Left ventricle myocardium superior (tissue), 1 donor: ENCODE measurements around the gene MDH1B. TPM values are rescaled to one million over a fixed set of nuclear protein-coding genes. Genes with fewer than 3 reads are reported as not detected.
"Not testable (repeated sequence)": the region's sequence is repeated elsewhere in the genome, so short reads cannot be mapped to it uniquely, and the experiment has no call there.

Source experiments
- ATAC-seq: fragments of 200-7000 bp; cut with Tn5 transposase; one replicate; pipeline ENCODE4 v1.9.1; 2020; ENCODE audit warnings: mild to moderate bottlenecking, moderate library complexity
- DNase-seq: peaks from one replicate; pipeline ENCODE4 v3.0.0-alpha.2; 2020
- intact Hi-C: fragments of 100-400 bp; cut with micrococcal nuclease; formaldehyde crosslinking; loops from one replicate; pipeline ENCODE4 v1.11.0; 2022
- total RNA-seq: library from RNA; stranded (reverse); fragmentation: NEBNext Ultra II Directional; extraction: Animal tissue kit (Norgen Biotek cat#: 25700); gene quantifications from one replicate; pipeline ENCODE4 v1.2.1, GENCODE V29; 2021
- donor health status: DM: no; HTN: yes; CAD: no; lungs with severe emphysema.

The MDH1B gene
- total RNA-seq, 1 donor from 2014 or later = 1.0 TPM

- ATAC-seq = no peak
- intact Hi-C loops = loop anchor here (5.0 kb wide), 1 partner anchor 91 kb away; no protein-coding TSS in a partner anchor
- DNase-seq = no peak
Measured at GRCh38 chr2:206783718-206784117, 18.6 kb upstream of the MDH1B start.

DNA sequence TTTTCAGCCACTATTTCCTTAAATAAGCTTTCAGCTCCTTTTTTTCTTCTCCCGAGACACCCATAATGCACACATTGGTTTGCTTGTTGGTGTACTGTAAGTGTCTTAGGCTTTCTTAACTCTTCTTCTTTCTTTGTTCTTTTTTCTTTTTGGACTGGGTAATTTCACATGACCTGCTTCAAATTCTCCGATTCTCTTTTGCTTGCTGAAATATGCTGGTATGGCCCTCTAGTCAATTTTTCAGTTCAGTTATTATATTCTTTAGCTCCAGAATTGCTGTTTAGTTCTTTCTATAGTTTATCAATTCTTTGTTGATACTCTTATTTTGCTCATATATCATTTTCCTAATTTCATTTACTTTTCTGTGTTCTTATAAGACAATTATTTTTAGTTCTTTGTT, 15.5 kb upstream of the MDH1B start:
- no peak for ATAC-seq
- intact Hi-C loops = loop anchor here (5.0 kb wide), 1 partner anchor 88 kb away; no protein-coding TSS in a partner anchor
- no peak for DNase-seq

DNA sequence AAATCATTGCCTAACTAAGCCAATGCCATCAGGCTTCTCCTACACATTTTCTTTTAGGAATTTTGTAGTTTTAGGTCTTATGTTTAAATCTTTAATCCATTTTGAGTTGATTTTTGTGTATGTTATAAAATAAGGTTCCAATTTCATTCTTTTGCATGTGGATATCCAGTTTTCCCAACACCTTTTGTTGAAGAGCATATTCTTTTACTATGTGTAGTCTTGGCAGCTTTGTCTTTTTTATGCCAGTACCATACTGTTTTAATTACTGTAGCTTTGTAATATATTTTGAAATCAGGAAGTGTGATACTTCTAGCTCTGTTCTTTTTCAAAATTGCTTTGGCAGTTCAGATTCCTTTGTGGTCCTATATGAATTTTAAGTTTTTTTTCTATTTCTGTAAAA, 11.3 kb upstream of the MDH1B start:
- DNase-seq (no peak), ATAC-seq (no peak)
- intact Hi-C loops = no loop called here

DNA sequence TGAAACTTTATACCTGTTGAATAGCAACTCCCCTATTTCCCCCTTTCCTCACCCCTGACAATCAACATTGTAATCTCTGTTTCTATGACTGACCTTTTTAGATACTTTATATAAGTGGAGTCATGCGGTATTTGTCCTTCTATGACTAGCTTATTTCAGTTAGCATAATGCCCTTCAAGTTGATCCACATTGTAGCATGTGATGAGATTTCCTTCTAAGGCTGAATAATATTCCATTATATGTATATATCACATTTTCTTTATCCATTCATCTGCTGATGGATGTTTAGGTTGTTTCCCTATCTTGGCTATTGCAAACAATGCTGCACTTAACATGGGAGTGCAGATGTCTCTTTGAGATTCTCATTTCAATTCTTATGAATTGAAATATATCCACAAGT, 9.7 kb upstream of the MDH1B start:
- intact Hi-C loops = no loop called here

GRCh38 chr2:206766057-206766930, 1.2 kb upstream of the MDH1B start:
- DNase-seq (no peak), ATAC-seq (no peak)
- intact Hi-C loops = no loop called here

More for the DNA sequence above, 9.7 kb upstream of the MDH1B start:
- no peak for ATAC-seq
- no peak for DNase-seq

- DNase-seq = no peak
- intact Hi-C loops = no loop called here
- ATAC-seq = no peak
Measured at GRCh38 chr2:206764673-206765241, 371 bp downstream of the MDH1B start.

DNA sequence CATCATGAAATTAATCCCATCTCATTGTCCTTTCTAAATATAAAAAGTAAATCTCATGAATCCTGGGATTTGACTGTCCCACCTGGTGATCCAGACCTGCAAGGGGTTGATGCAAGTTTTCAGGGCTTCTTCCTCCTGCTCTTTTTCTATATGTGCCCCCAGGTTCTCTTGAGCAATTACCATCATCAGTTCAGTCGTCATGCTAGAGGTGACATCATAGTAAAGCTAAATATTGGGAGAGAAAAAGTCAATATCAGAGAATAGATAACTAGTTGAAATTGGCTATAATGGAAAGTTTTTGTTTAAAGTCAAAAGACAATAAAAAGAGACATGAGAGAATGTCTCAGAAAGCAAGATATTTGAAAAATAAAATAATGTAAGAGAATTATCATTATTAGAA, 8.3 kb downstream of the MDH1B start:
- ATAC-seq (no peak), DNase-seq (no peak)
- intact Hi-C loops = no loop called here

GRCh38 chr2:206740800-206741199, 24.3 kb downstream of the MDH1B start:
- DNase-seq (no peak), ATAC-seq (no peak)
- intact Hi-C loops = no loop called here

- intact Hi-C loops = no loop called here
- DNase-seq (no peak), ATAC-seq (no peak)
Measured at GRCh38 chr2:206739271-206739670, 25.9 kb downstream of the MDH1B start.

- intact Hi-C loops = no loop called here
- ATAC-seq (no peak), DNase-seq (no peak)
Measured at GRCh38 chr2:206736935-206737334, 28.2 kb downstream of the MDH1B start.

DNA sequence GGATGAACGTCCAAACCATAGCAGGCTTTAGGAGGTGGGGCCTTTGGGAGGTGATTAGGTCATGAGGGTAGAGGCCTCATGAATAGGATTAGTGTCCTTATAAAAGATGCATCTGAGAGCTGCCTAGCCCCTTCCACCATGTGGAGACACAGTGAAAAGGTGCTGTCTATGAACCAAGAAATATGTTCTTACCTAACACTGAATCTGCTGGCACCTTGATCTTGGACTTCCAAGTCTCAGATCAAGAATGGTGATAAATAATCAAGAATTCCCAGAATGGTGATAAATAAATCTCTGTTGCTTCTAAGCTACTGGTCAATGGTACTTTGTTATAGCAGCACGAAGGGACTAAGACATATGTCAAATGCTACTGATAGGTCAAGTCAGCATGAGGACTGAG, 31.8 kb downstream of the MDH1B start:
- intact Hi-C loops = no loop called here
- ATAC-seq = no peak
- no peak for DNase-seq

DNA sequence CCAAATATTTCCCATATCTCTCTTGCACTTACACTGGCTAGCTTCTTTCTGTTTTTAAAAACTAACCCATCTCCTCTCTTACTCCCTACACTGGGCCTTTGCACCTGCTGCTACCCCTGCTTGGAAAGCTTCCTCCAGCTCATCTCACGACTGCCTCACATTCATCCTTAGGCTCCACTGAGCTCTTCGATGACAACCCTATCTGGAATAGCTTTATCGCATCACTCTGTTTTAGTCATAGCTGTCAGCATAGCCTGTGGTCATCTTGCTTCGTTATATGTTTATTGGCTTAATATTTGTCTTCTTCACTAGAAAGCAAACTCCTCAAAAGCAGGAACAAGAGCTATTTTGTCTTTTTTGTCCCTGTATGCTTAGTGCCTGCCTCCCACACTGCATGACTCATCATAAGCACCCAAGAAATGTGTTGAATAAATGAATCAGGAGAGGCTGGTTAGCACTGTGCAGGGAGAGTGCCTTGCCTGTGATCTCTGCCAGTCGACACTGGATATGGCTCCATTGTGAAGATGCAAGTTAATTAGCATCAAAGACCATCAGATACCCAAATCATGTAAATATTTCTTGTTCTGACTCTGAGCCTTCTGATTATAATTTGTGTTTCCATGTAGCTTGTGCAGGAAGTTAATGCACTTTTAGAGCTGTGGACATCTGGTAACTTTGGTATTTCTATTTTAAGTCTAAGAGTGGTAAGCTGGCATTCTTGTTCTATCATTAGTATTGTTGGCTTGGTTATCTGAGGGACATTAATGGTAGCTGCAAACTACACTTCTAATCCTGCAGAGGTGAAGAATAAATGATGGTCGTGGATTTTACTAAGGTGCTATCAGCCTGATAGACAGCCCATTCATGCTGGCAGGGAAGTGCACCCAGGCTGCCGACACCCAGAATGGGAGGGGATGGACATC, 36.6 kb downstream of the MDH1B start:
- DNase-seq = no peak
- ATAC-seq = peak; percentile 78
- intact Hi-C loops = no loop called here

DNA sequence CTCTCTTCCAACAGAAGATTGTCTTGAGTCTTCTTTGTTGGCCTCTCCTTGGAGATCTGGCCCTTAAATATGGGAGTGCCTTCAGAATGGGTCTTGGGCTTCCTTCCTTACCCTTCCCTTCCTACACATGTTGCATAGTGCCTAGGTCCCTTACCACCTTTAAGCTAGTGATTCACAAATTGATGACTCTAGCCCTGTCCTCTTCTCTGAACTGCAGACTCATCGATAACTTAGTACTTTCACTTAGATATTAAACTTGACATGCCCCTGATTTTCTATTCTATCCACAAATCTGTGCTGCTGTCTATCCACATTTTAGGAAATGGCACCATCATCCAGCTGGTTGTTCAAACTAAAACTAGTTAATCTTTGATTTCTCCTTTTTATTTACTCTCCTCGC, 37.8 kb downstream of the MDH1B start:
- DNase-seq (no peak), ATAC-seq (no peak)
- intact Hi-C loops = no loop called here

- ATAC-seq (no peak), DNase-seq (no peak)
- intact Hi-C loops = no loop called here
Measured at GRCh38 chr2:206723288-206723687, 41.8 kb downstream of the MDH1B start.

- no peak for ATAC-seq
- intact Hi-C loops = no loop called here
- DNase-seq = no peak
Measured at GRCh38 chr2:206721256-206721920, 43.7 kb downstream of the MDH1B start.

- no peak for DNase-seq
- ATAC-seq = no peak
- intact Hi-C loops = no loop called here
Measured at GRCh38 chr2:206718296-206718695, 46.8 kb downstream of the MDH1B start, which contains the start of gene DYTN. Gene DYTN, minus strand, starts transcription at chr2:206718396. Its CDS starts 117 bp downstream, at chr2:206718279.

GRCh38 chr2:206716623-206717022, 48.5 kb downstream of the MDH1B start:
- DNase-seq (no peak), ATAC-seq (no peak)
- intact Hi-C loops = no loop called here

GRCh38 chr2:206715183-206715582, 49.9 kb downstream of the MDH1B start:
- DNase-seq, intact Hi-C loops, ATAC-seq: not testable (repeated sequence)

DNA sequence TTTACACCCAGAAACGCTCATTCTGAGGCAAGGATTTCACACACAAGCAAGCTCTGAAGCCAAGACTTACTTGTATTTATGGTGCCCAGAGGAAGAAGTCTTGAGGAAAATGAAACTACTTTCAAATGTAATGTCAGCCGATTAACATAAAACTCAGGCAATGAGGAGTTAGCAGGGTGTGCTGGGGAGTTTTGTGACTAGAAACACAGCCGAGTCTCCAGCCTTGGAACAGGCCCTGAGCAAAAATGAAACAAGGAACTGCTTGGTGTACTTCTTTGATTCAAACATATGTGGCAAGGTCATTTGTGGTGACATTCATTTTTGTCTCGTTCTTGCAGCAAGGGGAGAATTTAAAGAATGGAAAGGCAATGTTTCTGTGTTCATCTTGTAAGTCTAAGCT, 51.4 kb downstream of the MDH1B start:
- no peak for DNase-seq
- intact Hi-C loops = no loop called here
- no peak for ATAC-seq
